Mesothelial cell of epicardium (in vitro differentiated cells): ENCODE measurements around the gene DAB2IP. TPM values are rescaled to one million over a fixed set of nuclear protein-coding genes. Genes with fewer than 3 reads are reported as not detected.

Experiments
- DNase-seq, 2 experiments: peaks; one replicate each; pipeline ENCODE4 v3.0.0; 2021; ENCODE audit warnings: low spot score in 2 of 2; ENCODE audit not compliant: unreplicated experiment in 2 of 2
- H3K27ac Mint-ChIP-seq: 2 replicates; pipeline ENCODE4 v1.8.0; 2021; ENCODE audit warnings: mixed read lengths
- H3K27me3 Mint-ChIP-seq: 2 replicates; pipeline ENCODE4 v1.8.0; 2021; ENCODE audit warnings: low read depth, mixed read lengths
- H3K36me3 Mint-ChIP-seq: 2 replicates; pipeline ENCODE4 v1.8.0; 2021; ENCODE audit warnings: mixed read lengths
- H3K4me1 Mint-ChIP-seq: 2 replicates; pipeline ENCODE4 v1.8.0; 2021; ENCODE audit warnings: mixed read lengths
- H3K4me3 Mint-ChIP-seq: 2 replicates; pipeline ENCODE4 v1.8.0; 2021; ENCODE audit warnings: mild to moderate bottlenecking, moderate library complexity, mixed read lengths
- H3K9me3 Mint-ChIP-seq: 2 replicates; pipeline ENCODE4 v1.8.0; 2021; ENCODE audit warnings: mixed read lengths
- total RNA-seq: library from RNA; stranded (reverse); gene quantifications from 3 replicates; pipeline ENCODE4 v1.2.1, GENCODE V29; 2021
- TF ChIP-seq, protein P1 (sequence below): fragments of 200-600 bp; sonication (generic); IDR thresholded peaks from one replicate; pipeline ENCODE4 v1.5.0; 2021; ENCODE audit warnings: antibody characterized with exemption; ENCODE audit not compliant: unreplicated experiment

The DAB2IP gene
- total RNA-seq, 1 donor from 2014 or later, result 75.7 TPM

DNA sequence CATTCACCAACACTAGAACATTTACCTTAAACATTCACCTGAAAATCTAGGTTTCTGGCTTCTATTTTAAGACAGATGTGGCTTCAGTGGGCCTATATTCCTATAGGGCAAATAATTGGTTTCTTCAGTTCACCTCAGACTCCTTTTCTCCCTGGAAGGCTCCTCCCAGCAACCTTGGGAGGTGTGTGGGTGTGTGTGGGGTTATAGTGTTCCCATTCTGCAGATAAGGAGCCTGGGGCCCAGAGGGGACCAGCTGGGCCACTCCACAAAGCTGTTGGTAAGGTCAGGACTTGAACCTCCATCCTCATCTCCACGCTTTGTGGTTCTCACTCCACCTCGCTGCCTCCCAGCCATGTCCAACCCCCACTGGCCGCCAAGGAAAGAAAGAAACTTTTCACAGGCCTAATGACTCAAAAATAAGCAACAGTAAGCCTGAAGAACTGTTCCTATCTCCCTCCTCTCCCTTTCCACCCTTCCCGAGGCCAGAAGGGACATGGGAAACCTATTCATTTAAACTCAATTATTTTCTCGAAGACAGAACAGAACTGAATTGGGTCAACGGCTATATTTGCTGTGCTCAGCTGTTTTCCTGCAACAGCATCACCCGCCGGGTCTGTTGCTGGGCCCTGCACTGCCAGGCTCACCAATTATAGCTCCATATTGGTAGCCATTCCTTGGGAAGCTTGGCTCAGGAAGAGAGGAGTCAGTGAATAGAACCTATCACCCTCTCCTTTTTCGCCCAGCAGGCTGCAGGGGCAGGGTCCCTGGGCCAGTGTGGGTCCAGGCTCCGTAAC, 78.5 kb downstream of the DAB2IP start:
- TF ChIP-seq, protein P1, sequence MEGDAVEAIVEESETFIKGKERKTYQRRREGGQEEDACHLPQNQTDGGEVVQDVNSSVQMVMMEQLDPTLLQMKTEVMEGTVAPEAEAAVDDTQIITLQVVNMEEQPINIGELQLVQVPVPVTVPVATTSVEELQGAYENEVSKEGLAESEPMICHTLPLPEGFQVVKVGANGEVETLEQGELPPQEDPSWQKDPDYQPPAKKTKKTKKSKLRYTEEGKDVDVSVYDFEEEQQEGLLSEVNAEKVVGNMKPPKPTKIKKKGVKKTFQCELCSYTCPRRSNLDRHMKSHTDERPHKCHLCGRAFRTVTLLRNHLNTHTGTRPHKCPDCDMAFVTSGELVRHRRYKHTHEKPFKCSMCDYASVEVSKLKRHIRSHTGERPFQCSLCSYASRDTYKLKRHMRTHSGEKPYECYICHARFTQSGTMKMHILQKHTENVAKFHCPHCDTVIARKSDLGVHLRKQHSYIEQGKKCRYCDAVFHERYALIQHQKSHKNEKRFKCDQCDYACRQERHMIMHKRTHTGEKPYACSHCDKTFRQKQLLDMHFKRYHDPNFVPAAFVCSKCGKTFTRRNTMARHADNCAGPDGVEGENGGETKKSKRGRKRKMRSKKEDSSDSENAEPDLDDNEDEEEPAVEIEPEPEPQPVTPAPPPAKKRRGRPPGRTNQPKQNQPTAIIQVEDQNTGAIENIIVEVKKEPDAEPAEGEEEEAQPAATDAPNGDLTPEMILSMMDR, result no peak

DNA sequence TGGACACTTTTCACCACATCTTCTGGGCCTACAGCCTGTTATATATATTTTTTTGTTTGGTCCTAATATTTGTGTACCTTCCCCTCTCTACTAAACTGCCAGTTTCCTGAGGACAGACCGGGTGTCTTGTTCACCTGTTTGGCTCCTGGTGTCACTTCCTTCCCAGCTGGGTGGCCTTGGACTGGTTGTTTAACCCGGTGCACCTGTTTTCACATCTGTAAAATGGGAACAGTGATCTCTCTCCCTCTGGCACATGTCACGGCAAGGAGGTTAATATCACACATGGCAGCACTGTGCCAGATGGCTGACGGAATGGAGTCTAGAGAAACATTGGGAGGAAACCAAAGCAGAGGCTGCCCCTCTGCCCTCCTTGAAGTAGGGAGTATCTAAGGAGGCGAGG, 79.7 kb downstream of the DAB2IP start:
- peaks cover 2% of the 10 kb centered on the region for H3K27me3 Mint-ChIP-seq
- H3K36me3 Mint-ChIP-seq, result no peaks in the 10 kb centered on the region
- H3K9me3 Mint-ChIP-seq, result no peaks in the 10 kb centered on the region
- TF ChIP-seq, protein P1, result no peak
- DNase-seq, result no peak
- H3K4me1 Mint-ChIP-seq, result peaks cover 40% of the 10 kb centered on the region
- H3K27ac Mint-ChIP-seq, result no peak overlapping the region
- no peak overlapping the region for H3K4me3 Mint-ChIP-seq

More for the DNA sequence above, 78.5 kb downstream of the DAB2IP start:
- no peak overlapping the region for H3K4me3 Mint-ChIP-seq
- no peaks in the 10 kb centered on the region for H3K36me3 Mint-ChIP-seq
- DNase-seq, result no peak
- H3K27me3 Mint-ChIP-seq, result peaks cover under 1% of the 10 kb centered on the region
- H3K9me3 Mint-ChIP-seq, result no peaks in the 10 kb centered on the region
- peaks cover 29% of the 10 kb centered on the region for H3K4me1 Mint-ChIP-seq
- H3K27ac Mint-ChIP-seq, result no peak overlapping the region

DNA sequence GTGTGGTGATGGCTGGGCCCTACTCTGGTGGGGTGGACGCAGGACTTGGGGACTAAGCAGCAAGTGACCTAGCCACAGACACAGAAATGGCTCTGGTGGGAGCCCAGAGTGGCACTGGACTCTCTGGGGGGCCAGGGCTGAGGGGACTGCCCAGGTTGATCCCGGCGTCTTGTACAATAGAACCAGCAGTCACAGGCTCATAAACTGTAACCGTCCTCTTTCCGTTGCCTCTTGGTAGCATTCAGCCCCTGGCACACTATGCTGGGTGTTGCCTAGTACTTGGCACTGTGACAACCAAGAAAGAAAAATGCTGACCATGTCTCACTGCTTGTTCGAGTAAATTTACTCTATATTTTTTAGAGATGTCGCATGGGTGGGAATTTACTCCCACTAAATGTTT, 80.5 kb downstream of the DAB2IP start:
- H3K27ac Mint-ChIP-seq, result no peak overlapping the region
- H3K36me3 Mint-ChIP-seq, result no peaks in the 10 kb centered on the region
- H3K27me3 Mint-ChIP-seq, result peaks cover 2% of the 10 kb centered on the region
- TF ChIP-seq, protein P1, result no peak
- H3K9me3 Mint-ChIP-seq, result no peaks in the 10 kb centered on the region
- no peak overlapping the region for H3K4me3 Mint-ChIP-seq
- H3K4me1 Mint-ChIP-seq, result peaks cover 38% of the 10 kb centered on the region
- no peak for DNase-seq

DNA sequence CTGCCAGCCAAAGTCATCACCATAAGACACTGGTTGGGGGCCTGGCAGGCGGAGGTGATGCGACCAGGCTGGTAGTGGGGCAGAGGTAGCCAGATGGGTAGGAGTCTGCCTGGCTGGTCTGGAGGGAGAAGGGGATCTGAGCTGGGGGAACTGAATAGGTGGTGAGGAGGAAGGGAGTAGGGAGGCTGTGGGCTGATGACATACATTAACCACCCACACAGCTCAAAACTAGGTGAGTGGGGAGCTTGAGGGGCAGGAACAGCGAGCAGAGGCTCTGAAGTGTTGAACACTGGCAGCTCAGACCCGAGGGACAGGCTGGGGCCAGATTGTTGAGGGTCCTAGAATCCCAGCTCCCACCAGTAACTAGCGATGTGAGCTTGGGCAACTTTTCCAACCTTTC, 81.0 kb downstream of the DAB2IP start:
- Mint-ChIP-seq H3K27ac (peak overlapping the region; percentile 4), H3K4me1 (peaks cover 39% of the 10 kb centered on the region), H3K27me3 (peaks cover 2% of the 10 kb centered on the region), H3K4me3 (no peak overlapping the region), H3K9me3 (no peaks in the 10 kb centered on the region), H3K36me3 (no peaks in the 10 kb centered on the region)
- no peak for DNase-seq
- TF ChIP-seq, protein P1, result no peak

DNA sequence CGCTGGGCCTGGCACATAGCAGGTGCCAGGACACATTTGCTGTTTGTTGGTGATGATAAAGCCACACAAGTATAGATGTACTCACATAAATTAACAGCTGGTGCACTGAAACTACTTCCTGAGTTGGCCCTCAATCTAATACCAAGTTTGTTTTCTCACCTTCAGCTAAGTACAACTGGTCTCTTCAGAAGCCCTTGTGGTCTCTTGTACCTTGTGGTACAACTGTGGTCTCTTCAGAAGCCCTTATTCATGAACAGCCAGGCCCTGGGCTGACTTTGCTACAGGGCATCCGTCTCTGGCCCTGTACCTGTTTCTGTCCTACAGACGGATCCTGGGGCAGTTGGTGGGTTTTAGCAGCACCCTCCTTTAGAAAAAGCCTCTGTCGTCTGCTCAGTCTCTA, 81.5 kb downstream of the DAB2IP start:
- DNase-seq, result no peak
- Mint-ChIP-seq H3K36me3 (no peaks in the 10 kb centered on the region), H3K27ac (no peak overlapping the region), H3K27me3 (peaks cover 2% of the 10 kb centered on the region), H3K4me3 (no peak overlapping the region), H3K4me1 (peaks cover 38% of the 10 kb centered on the region), H3K9me3 (no peaks in the 10 kb centered on the region)
- TF ChIP-seq, protein P1, result no peak

DNA sequence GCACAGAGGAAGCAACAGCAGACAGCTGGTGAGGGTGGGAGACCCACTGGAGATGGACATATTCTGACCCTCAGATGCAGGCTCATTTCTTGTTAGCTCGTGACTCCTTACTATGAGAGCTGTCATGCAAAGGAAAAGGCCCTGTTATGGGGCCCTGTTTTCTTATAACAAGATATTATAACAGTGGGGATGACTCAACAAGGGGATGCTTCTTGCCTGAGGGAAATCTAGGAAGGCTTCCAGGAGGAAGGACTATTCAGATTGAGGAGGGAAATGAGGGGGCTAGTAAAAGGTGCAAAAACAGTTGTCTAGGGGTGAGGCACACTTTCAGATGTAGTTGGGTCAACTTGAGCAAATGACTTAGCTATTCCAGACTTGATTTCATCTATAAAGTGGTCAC, 83.0 kb downstream of the DAB2IP start:
- H3K4me1 Mint-ChIP-seq, result peaks cover 47% of the 10 kb centered on the region
- H3K9me3 Mint-ChIP-seq, result no peaks in the 10 kb centered on the region

More for the DNA sequence above, 83.0 kb downstream of the DAB2IP start:
- H3K36me3 Mint-ChIP-seq, result no peaks in the 10 kb centered on the region
- H3K27me3 Mint-ChIP-seq, result peaks cover 2% of the 10 kb centered on the region
- no peak for DNase-seq
- TF ChIP-seq, protein P1, result no peak
- H3K27ac Mint-ChIP-seq, result no peak overlapping the region
- no peak overlapping the region for H3K4me3 Mint-ChIP-seq
